H1 (cell line): Measurements from ENCODE around the gene PRKN. TPM values are rescaled to one million over a fixed set of nuclear protein-coding genes. Genes with fewer than 3 reads are reported as not detected.

Experiments used
- CTCF ChIA-PET: fragments of 300-600 bp; sonication (Branson Sonifier 250); formaldehyde crosslinking; loops from one replicate; lab custom pipeline; 2021; ENCODE audit not compliant: partially characterized antibody; lab: Charles Lee
- POLR2A ChIA-PET: fragments of 300-600 bp; sonication (Branson Sonifier 250); formaldehyde crosslinking; loops from one replicate; lab custom pipeline; 2021; ENCODE audit warnings: inconsistent platforms; ENCODE audit not compliant: partially characterized antibody; lab: Charles Lee
- DNase-seq, 2 experiments: peaks; one replicate each; pipeline versions ENCODE4 v3.0.0 to v3.0.0-alpha.2; 2010 to 2022; ENCODE audit warnings: low spot score in 2 of 2, low read depth in 1 of 2, mixed read lengths in 1 of 2
- FAIRE-seq: peaks from 2 replicates; lab custom pipeline; 2011; peaks lifted over from hg19 to GRCh38; lab: Jason Lieb, UNC
- H2AFZ ChIP-seq: 2 replicates; pipeline ENCODE4 v1.8.1; 2012; ENCODE audit warnings: low read length, inconsistent platforms
- H2AK5ac ChIP-seq: 2 replicates; pipeline ENCODE4 v1.6.1; 2013; ENCODE audit warnings: low read depth, low read length
- H2BK120ac ChIP-seq: replicated peaks from 2 replicates; pipeline ENCODE3; 2013; ENCODE audit warnings: low read depth, low read length, inconsistent platforms
- H2BK12ac ChIP-seq: 2 replicates; pipeline ENCODE4 v1.6.1; 2013; ENCODE audit warnings: low read depth, low read length
- H2BK15ac ChIP-seq: 2 replicates; pipeline ENCODE4 v1.6.1; 2013; ENCODE audit warnings: low read length
- H2BK20ac ChIP-seq: 2 replicates; pipeline ENCODE4 v1.6.1; 2013; ENCODE audit warnings: low read length
- H2BK5ac ChIP-seq: 2 replicates; pipeline ENCODE4 v1.6.1; 2013; ENCODE audit warnings: low read depth, low read length
- H3K14ac ChIP-seq: 2 replicates; pipeline ENCODE4 v1.6.1; 2013; ENCODE audit warnings: inconsistent platforms; ENCODE audit not compliant: insufficient read length
- H3K18ac ChIP-seq: 2 replicates; pipeline ENCODE4 v1.6.1; 2013; ENCODE audit warnings: low read length; ENCODE audit errors: extremely low read depth
- H3K23ac ChIP-seq: 2 replicates; pipeline ENCODE4 v1.6.1; 2013; ENCODE audit warnings: inconsistent platforms; ENCODE audit not compliant: insufficient read length
- H3K23me2 ChIP-seq: 2 replicates; pipeline ENCODE4 v1.6.1; 2013; ENCODE audit warnings: low read depth, low read length
- H3K27ac ChIP-seq: 2 replicates; pipeline ENCODE4 v1.6.1; 2011; ENCODE audit warnings: low read depth, low read length, inconsistent platforms
- H3K27me3 ChIP-seq, 4 experiments: replicated peaks in 1 of 4; 1 replicate in 1 of 4; 2 replicates in 3 of 4; pipeline versions ENCODE4 v1.6.1 to v1.8.1; 2011 to 2013; ENCODE audit warnings: low read length in 3 of 4, mild to moderate bottlenecking in 3 of 4, inconsistent platforms in 2 of 4, mixed read lengths in 2 of 4, moderate library complexity in 1 of 4; ENCODE audit not compliant: control insufficient read depth in 3 of 4, insufficient read depth in 3 of 4; ENCODE audit errors: extremely low read depth in 1 of 4
- H3K36me3 ChIP-seq, 4 experiments: 2 replicates each; pipeline versions ENCODE4 v1.6.1 to v1.8.1; 2011 to 2013; ENCODE audit warnings: mild to moderate bottlenecking in 4 of 4, low read length in 3 of 4, moderate library complexity in 2 of 4, control low read depth in 1 of 4, inconsistent platforms in 1 of 4; ENCODE audit not compliant: insufficient read depth in 4 of 4, control insufficient read depth in 2 of 4
- H3K4ac ChIP-seq: replicated peaks from 2 replicates; pipeline ENCODE3; 2013; ENCODE audit warnings: low read length, low read depth, mixed read lengths, inconsistent platforms; ENCODE audit not compliant: insufficient read length
- H3K4me1 ChIP-seq, 4 experiments: replicated peaks in 1 of 4; 1 replicate in 1 of 4; 2 replicates in 3 of 4; pipeline versions ENCODE4 v1.6.1 to v1.8.1; 2011 to 2013; ENCODE audit warnings: low read length in 3 of 4, inconsistent platforms in 2 of 4, mixed read lengths in 1 of 4; ENCODE audit not compliant: insufficient read depth in 4 of 4, control insufficient read depth in 3 of 4
- H3K4me2 ChIP-seq, 2 experiments: 2 replicates each; pipeline versions ENCODE4 v1.6.1 to v1.8.1; 2011 to 2013; ENCODE audit warnings: low read depth in 2 of 2, low read length in 2 of 2, control low read depth in 1 of 2, inconsistent platforms in 1 of 2, mild to moderate bottlenecking in 1 of 2; ENCODE audit not compliant: insufficient read depth in 1 of 2
- H3K4me3 ChIP-seq, 4 experiments: fragments of 200-600, 300-600 bp in 1 of 4; sonication (generic), shearing (Covaris generic), sonication (Bioruptor Twin) in 1 of 4; 2 replicates each; pipeline versions ENCODE4 v1.5.1 to v1.8.1; 2011 to 2016; ENCODE audit warnings: low read length in 4 of 4, low read depth in 3 of 4, control low read depth in 2 of 4, inconsistent platforms in 2 of 4, mild to moderate bottlenecking in 2 of 4, mixed read lengths in 1 of 4, moderate library complexity in 1 of 4; ENCODE audit not compliant: insufficient read depth in 2 of 4; ENCODE audit errors: extremely low read depth in 1 of 4
- H3K56ac ChIP-seq: replicated peaks from 2 replicates; pipeline ENCODE3; 2013; ENCODE audit warnings: low read depth, mild to moderate bottlenecking, mixed read lengths, low read length, inconsistent platforms; ENCODE audit not compliant: insufficient read length
- H3K79me1 ChIP-seq: 2 replicates; pipeline ENCODE4 v1.6.1; 2013; ENCODE audit warnings: low read depth, low read length, control low read depth
- H3K79me2 ChIP-seq, 2 experiments: 2 replicates each; pipeline versions ENCODE4 v1.6.1 to v1.8.1; 2012 to 2013; ENCODE audit warnings: low read length in 2 of 2, mild to moderate bottlenecking in 2 of 2, inconsistent platforms in 1 of 2; ENCODE audit not compliant: insufficient read depth in 2 of 2, control insufficient read depth in 1 of 2
- H3K9ac ChIP-seq, 4 experiments: replicated peaks in 1 of 4; 1 replicate in 1 of 4; 2 replicates in 3 of 4; pipeline versions ENCODE4 v1.6.1 to v1.8.1; 2011 to 2013; ENCODE audit warnings: low read depth in 3 of 4, low read length in 3 of 4, control low read depth in 2 of 4, mild to moderate bottlenecking in 2 of 4, moderate library complexity in 2 of 4, inconsistent platforms in 1 of 4; ENCODE audit errors: extremely low read depth in 1 of 4
- H3K9me3 ChIP-seq, 2 experiments: 2 replicates each; pipeline versions ENCODE4 v1.6.1 to v1.8.1; 2012 to 2013; ENCODE audit warnings: mild to moderate bottlenecking in 2 of 2, moderate library complexity in 2 of 2, control low read depth in 1 of 2, inconsistent platforms in 1 of 2, low read depth in 1 of 2, low read length in 1 of 2, mixed read lengths in 1 of 2; ENCODE audit not compliant: insufficient read depth in 2 of 2
- H4K20me1 ChIP-seq, 2 experiments: replicated peaks in 1 of 2; 2 replicates each; pipeline versions ENCODE3 to v1.8.1; 2011 to 2013; ENCODE audit warnings: inconsistent platforms in 2 of 2, low read length in 2 of 2, mild to moderate bottlenecking in 1 of 2; ENCODE audit not compliant: insufficient read depth in 2 of 2, control insufficient read depth in 1 of 2
- H4K5ac ChIP-seq: 2 replicates; pipeline ENCODE4 v1.6.1; 2013; ENCODE audit warnings: low read length, low read depth, mixed read lengths, inconsistent platforms; ENCODE audit not compliant: insufficient read length
- H4K8ac ChIP-seq: 2 replicates; pipeline ENCODE4 v1.8.0; 2013; ENCODE audit warnings: mild to moderate bottlenecking, moderate library complexity, low read length, inconsistent platforms; ENCODE audit not compliant: insufficient read depth; ENCODE audit errors: extremely low read depth
- H4K91ac ChIP-seq: replicated peaks from 2 replicates; pipeline ENCODE3; 2013; ENCODE audit warnings: low read length, mixed read lengths, inconsistent platforms; ENCODE audit not compliant: insufficient read length
- CHD1 ChIP-seq: IDR thresholded peaks from 2 replicates; pipeline ENCODE4 v1.6.1; 2012; ENCODE audit warnings: low read depth, low read length, improper control_type of control experiment
- E2F6 ChIP-seq: IDR thresholded peaks from 2 replicates; pipeline ENCODE4 v1.6.1; 2012; ENCODE audit warnings: inconsistent platforms
- FOSL1 ChIP-seq: IDR thresholded peaks from 2 replicates; pipeline ENCODE4 v1.6.1; 2011; ENCODE audit warnings: mild to moderate bottlenecking, low read depth, low read length, moderate library complexity; ENCODE audit not compliant: insufficient read depth
- GABPA ChIP-seq: IDR thresholded peaks from 2 replicates; pipeline ENCODE4 v1.6.1; 2011; ENCODE audit warnings: mild to moderate bottlenecking, low read length, moderate library complexity, borderline replicate concordance; ENCODE audit not compliant: insufficient read depth
- JUND ChIP-seq: IDR thresholded peaks from 2 replicates; pipeline ENCODE4 v1.6.1; 2011; ENCODE audit warnings: mild to moderate bottlenecking, improper control_type of control experiment, low read length
- KDM1A ChIP-seq: fragments of 200-600, 300-600 bp; sonication (generic); IDR thresholded peaks from 2 replicates; pipeline ENCODE4 v1.7.1; 2016; ENCODE audit warnings: mild to moderate bottlenecking, low read length, borderline replicate concordance
- MAX ChIP-seq: IDR thresholded peaks from 2 replicates; pipeline ENCODE4 v1.6.1; 2012; ENCODE audit warnings: inconsistent platforms
- NANOG ChIP-seq: IDR thresholded peaks from 2 replicates; pipeline ENCODE4 v1.6.1; 2011; ENCODE audit warnings: low read length, low read depth, mild to moderate bottlenecking, inconsistent platforms; ENCODE audit not compliant: insufficient read depth, poor library complexity, severe bottlenecking
- SP4 ChIP-seq: IDR thresholded peaks from 2 replicates; pipeline ENCODE4 v1.6.1; 2012; ENCODE audit warnings: low read length, inconsistent platforms
- SUZ12 ChIP-seq: fragments of 200-600 bp; sonication (generic); IDR thresholded peaks from 2 replicates; pipeline ENCODE4 v1.6.1; 2012; ENCODE audit warnings: mild to moderate bottlenecking, inconsistent platforms, low read length, moderate library complexity, mixed read lengths
- WGBS, 2 experiments: shearing (Covaris generic) in 1 of 2; methylation state at CpG; one replicate each; pipeline versions ENCODE4 v1.1.6 to v1.1.7; 2013 to 2015; ENCODE audit warnings: low lambda C conversion rate in 2 of 2, mixed read lengths in 2 of 2, inconsistent platforms in 1 of 2, low coverage in 1 of 2, missing lambda C conversion rate in 1 of 2; ENCODE audit not compliant: insufficient replicate concordance in 2 of 2, insufficient coverage in 1 of 2, insufficient read length in 1 of 2; ENCODE audit errors: extremely low coverage in 1 of 2, missing lambda C conversion rate in 1 of 2; 5-methylcytosine and 5-hydroxymethylcytosine counted together
- polyA plus RNA-seq, 7 experiments: library from polyadenylated mRNA; depleted of rRNA in 3 of 7; stranded (reverse) in 5 of 7; unstranded in 2 of 7; fragments of >200 nt in 5 of 7; fragments of 200-250 nt in 2 of 7; gene quantifications; 1 replicate in 5 of 7; 2 replicates in 1 of 7; 4 replicates in 1 of 7; pipeline versions ENCODE4 v1.2.1 to v1.2.3, GENCODE V29; 2011 to 2013; ENCODE audit warnings: missing spikeins in 2 of 7, mixed read lengths in 2 of 7
- total RNA-seq: library from RNA; stranded (reverse); fragmentation: NEBNext Ultra II Directional; extraction: Animal tissue kit (Norgen Biotek cat#: 25700); gene quantifications from 2 replicates; pipeline ENCODE4 v1.2.1, GENCODE V29; 2021

Gene PRKN
- total and polyA plus RNA-seq, 2 of the 8 experiments (the other 6 are each of a cell fraction or from before 2014, with no cell fraction given), result 0.13 to 0.29 TPM

GRCh38 chr6:162343936-162344645 lies 383.5 kb downstream of the PRKN start:
- Histone ChIP-seq H3K36me3 (no peaks in the 10 kb centered on the region), H4K8ac (no peak overlapping the region), H3K56ac (no peak overlapping the region), H2BK12ac (no peak overlapping the region), H3K18ac (no peak overlapping the region), H3K4ac (no peak overlapping the region), H3K23me2 (no peaks in the 10 kb centered on the region), H3K4me3 (no peak overlapping the region), H4K5ac (no peak overlapping the region), H3K23ac (no peak overlapping the region), H3K9ac (no peak overlapping the region), H2BK15ac (no peak overlapping the region), H3K79me1 (no peaks in the 10 kb centered on the region), H4K91ac (no peak overlapping the region), H3K4me1 (peaks cover 0 to 4% (median 1%) of the 10 kb centered on the region in 4 experiments; a peak in 3 of 7 replicates), H2BK120ac (no peak overlapping the region), H3K14ac (no peak overlapping the region), H4K20me1 (no peaks in the 10 kb centered on the region), H3K27ac (no peak overlapping the region), H3K4me2 (no peak overlapping the region), H3K9me3 (no peaks in the 10 kb centered on the region), H3K79me2 (no peaks in the 10 kb centered on the region), H2AFZ (no peak overlapping the region), H2AK5ac (no peak overlapping the region), H2BK20ac (no peak overlapping the region), H3K27me3 (no peaks in the 10 kb centered on the region), H2BK5ac (no peak overlapping the region)
- POLR2A ChIA-PET, result no interaction called here
- CTCF ChIA-PET, result interaction anchor here (0.6 to 1.7 kb wide), 3 partner anchors 15 to 157 kb away, joined by 3 to 9 read pairs (median 4); no protein-coding TSS in a partner anchor
- FAIRE-seq (no peak), DNase-seq (no peak)
- no peak for TF ChIP-seq KDM1A
- no peak for TF ChIP-seq NANOG
- TF ChIP-seq FOSL1, result no peak
- TF ChIP-seq CHD1, result no peak
- TF ChIP-seq SP4, result no peak
- TF ChIP-seq E2F6, result no peak
- TF ChIP-seq JUND, result no peak
- no peak for TF ChIP-seq MAX
- no peak for TF ChIP-seq GABPA
- no peak for TF ChIP-seq SUZ12
- WGBS, 2 experiments, result 93% methylated on average over 8 of the region's 8 CpGs; no CpG with 5 or more reads in 1 of the 2 experiments
